Spinal cord (tissue), 10 donors: Measurements from ENCODE around the gene PDCL2. TPM values are rescaled to one million over a fixed set of nuclear protein-coding genes. Genes with fewer than 3 reads are reported as not detected.
"Not testable (repeated sequence)": the region's sequence is repeated elsewhere in the genome, so short reads cannot be mapped to it uniquely, and the experiment has no call there.

ENCODE experiments used
- DNase-seq, 6 donors: peaks; one replicate each; pipeline versions ENCODE4 v3.0.0 to v3.0.0-alpha.2; 2013 to 2015; ENCODE audit warnings: low spot score in 6 of 6, low read depth in 4 of 6
- H3K27ac ChIP-seq: one replicate; pipeline ENCODE4 v1.5.1; 2013; ENCODE audit warnings: low read depth, low read length, control low read depth
- H3K27me3 ChIP-seq: one replicate; pipeline ENCODE4 v1.6.1; 2013; ENCODE audit warnings: low read length; ENCODE audit not compliant: control insufficient read depth, insufficient read depth
- H3K36me3 ChIP-seq: one replicate; pipeline ENCODE4 v1.6.1; 2013; ENCODE audit warnings: low read length; ENCODE audit not compliant: control insufficient read depth, insufficient read depth
- H3K4me1 ChIP-seq: one replicate; pipeline ENCODE4 v1.6.1; 2013; ENCODE audit warnings: low read length; ENCODE audit not compliant: control insufficient read depth, insufficient read depth
- H3K4me3 ChIP-seq: one replicate; pipeline ENCODE4 v1.5.1; 2013; ENCODE audit warnings: low read depth, low read length, control low read depth
- H3K9me3 ChIP-seq: one replicate; pipeline ENCODE4 v1.6.1; 2013; ENCODE audit warnings: low read length; ENCODE audit not compliant: control insufficient read depth, insufficient read depth
- WGBS: methylation state at CpG from one replicate; pipeline ENCODE4 v1.1.5; 2013; ENCODE audit warnings: missing lambda C conversion rate; ENCODE audit not compliant: insufficient coverage; 5-methylcytosine and 5-hydroxymethylcytosine counted together
- polyA plus RNA-seq, 2 donors: library from polyadenylated mRNA; unstranded; fragments of 120-200 nt; gene quantifications; one replicate each; pipeline ENCODE4 v1.2.1, GENCODE V29; 2013; ENCODE audit not compliant: insufficient read length in 2 of 2
- total RNA-seq, 2 donors: library from RNA; depleted of rRNA in 1 of 2; stranded (reverse); fragments of 120-200 nt in 1 of 2; fragments of >200 nt in 1 of 2; gene quantifications; one replicate each; pipeline versions ENCODE4 v1.2.3 to v1.2.4, GENCODE V29; 2013 to 2014
- donor health status: healthy.

The PDCL2 gene
- total and polyA plus RNA-seq, 4 donors: not detected

DNA sequence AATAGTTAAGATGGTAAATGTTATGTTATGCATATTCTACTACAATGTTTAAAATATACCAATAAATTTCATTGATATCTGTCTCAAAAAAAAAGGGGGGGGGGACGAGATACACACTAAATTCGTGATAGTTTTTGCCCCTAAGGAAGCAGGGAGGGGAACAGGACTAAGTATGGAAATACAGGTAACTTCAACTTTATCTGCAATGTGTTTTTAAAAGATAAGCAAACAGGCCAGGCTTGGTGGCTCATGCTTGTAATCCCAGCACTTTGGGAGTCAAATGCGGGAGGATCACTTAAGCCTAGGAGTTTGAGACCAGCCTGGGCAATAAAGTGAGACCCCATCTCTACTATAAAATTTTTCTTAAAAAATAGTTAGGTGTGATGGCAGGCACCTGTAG is 31.9 kb downstream of the PDCL2 start:
- Histone ChIP-seq H3K27ac (no peak overlapping the region), H3K27me3 (no peaks in the 10 kb centered on the region), H3K4me1 (no peaks in the 10 kb centered on the region), H3K9me3 (no peaks in the 10 kb centered on the region), H3K4me3 (no peak overlapping the region), H3K36me3 (no peaks in the 10 kb centered on the region)
- no CpG with 5 or more reads among the region's 3 CpGs for WGBS
- DNase-seq: no peak

DNA sequence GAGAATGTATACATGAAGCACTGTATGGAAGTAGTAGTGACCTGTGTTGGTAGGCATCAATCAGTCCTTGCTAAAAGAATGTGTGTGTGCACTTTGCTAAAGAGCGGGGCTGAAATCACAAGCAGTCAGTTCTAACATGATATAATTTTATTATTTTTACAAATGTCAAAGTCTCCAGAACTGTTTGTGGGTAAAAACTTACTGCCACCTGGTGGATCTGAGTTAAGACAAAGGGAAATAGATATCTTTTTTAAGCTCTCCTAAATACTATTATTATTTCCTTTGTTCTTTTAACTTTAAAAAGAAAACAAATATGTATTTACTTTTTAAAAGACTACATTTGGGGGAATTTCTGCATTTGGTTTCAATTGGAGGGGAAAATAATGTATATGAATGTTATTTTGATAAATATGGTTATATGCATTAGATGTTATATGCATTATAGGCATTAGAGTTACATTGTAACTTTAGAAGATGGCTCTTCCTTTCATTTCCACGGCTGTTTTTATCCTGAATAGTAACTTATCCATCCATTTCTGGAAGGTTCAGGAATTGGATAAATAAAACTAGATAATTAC is 37.5 kb downstream of the PDCL2 start:
- peak in 3 of 6 donors; percentile 15 to 74 (median 33) for DNase-seq
- no peaks in the 10 kb centered on the region for H3K9me3 ChIP-seq
- WGBS: no CpG with 5 or more reads among the region's 2 CpGs

DNA sequence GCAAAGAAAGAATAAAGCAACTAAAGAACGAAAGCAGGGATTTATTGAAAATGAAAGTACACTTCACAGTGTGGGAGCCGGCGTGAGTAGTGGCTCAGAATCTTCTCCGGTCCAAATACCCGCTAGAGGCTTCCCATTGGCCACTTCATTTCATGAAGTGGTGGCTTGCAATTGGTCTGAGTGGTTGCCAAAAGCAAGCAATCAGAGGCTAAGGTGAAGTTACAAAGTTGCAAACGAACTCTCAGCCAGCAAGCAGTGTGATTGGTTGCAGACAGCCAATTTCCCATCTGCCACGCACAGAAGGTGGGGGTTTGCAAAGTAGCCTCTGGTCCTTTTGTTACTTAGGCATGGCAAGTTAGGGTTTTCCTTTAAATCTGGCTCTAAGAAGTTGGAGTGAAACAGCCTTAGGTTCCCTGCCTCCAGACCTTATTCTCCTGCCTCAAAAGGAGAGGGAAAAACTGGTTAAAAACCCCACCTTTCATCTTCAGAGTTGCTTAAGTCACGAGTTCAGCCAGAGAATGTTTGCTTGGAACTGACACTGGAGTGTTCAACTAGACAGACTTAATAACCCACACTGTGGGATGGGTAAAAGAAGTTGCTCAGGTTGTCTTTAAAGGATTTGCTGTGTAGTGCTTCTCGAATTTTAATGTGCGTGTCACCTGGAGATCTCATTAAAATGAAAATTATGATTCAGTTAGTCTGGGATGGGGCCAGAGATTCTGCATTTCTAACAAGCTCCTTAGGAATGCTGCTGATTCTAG is 38.4 kb downstream of the PDCL2 start:
- H3K9me3 ChIP-seq: no peaks in the 10 kb centered on the region
- H3K36me3 ChIP-seq: no peaks in the 10 kb centered on the region
- peak in 1 of 6 donors; percentile 38 for DNase-seq
- no peak overlapping the region for H3K4me3 ChIP-seq
- no peak overlapping the region for H3K27ac ChIP-seq
- 82% methylated on average over 5 of the region's 10 CpGs for WGBS
- no peaks in the 10 kb centered on the region for H3K4me1 ChIP-seq
- no peaks in the 10 kb centered on the region for H3K27me3 ChIP-seq

More for the DNA sequence above, 37.5 kb downstream of the PDCL2 start:
- Histone ChIP-seq H3K4me1 (no peaks in the 10 kb centered on the region), H3K27me3 (no peaks in the 10 kb centered on the region), H3K36me3 (no peaks in the 10 kb centered on the region), H3K27ac (no peak overlapping the region), H3K4me3 (no peak overlapping the region)

- H3K4me3 ChIP-seq, H3K4me1 ChIP-seq, H3K36me3 ChIP-seq, DNase-seq, H3K27ac ChIP-seq, H3K9me3 ChIP-seq, H3K27me3 ChIP-seq: not testable (repeated sequence)
- WGBS: 93% methylated on average over 3 of the region's 6 CpGs
Observed at GRCh38 chr4:55551964-55552363, 40.1 kb downstream of the PDCL2 start.

DNA sequence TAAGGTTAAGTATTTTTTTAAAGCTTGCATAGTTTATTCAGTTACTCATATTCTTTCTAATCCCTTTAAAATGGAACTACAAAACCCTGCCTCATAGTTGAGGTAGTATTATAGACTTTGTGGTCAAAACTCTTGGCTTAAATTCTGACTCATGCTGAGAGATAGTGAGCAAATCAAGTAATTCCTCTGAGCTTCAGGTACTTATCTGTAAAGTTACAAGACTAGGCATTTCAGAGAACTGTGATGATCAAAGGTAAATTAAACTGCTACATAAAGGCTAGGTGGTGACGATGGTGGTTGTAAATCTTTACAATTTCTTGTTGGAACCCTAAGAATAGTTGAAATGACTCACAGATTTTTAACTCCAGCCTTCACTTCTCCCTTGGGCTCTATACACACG is 42.2 kb downstream of the PDCL2 start:
- Histone ChIP-seq H3K27ac (no peak overlapping the region), H3K27me3 (no peaks in the 10 kb centered on the region), H3K4me1 (no peaks in the 10 kb centered on the region), H3K9me3 (no peaks in the 10 kb centered on the region), H3K4me3 (no peak overlapping the region), H3K36me3 (no peaks in the 10 kb centered on the region)
- WGBS: no CpG with 5 or more reads among the region's 2 CpGs
- DNase-seq: no peak

DNA sequence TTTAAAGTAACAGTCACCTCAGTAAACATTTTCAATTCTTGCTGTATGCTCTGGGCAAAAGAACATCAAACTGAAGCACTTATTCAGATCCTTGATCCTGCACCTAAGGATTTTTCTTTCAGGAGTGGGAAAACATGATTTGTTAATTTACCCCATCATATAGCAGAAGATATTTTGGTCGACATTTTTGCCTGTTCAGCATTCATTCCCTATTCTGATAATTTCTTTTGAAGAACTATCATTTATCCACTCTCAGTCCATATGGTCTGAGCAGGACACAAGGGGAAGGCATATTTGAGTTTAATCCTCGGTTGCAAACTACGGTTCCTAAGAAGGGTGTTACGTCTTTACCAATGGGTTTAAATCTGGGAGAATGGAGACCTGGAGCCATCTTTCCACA is 44.1 kb downstream of the PDCL2 start:
- Histone ChIP-seq H3K36me3 (no peaks in the 10 kb centered on the region), H3K4me1 (no peaks in the 10 kb centered on the region), H3K27ac (peak overlapping the region; percentile 96), H3K4me3 (peak overlapping the region; percentile 84), H3K9me3 (no peaks in the 10 kb centered on the region), H3K27me3 (no peaks in the 10 kb centered on the region)
- WGBS: 50% methylated on average over 2 of the region's 4 CpGs
- peak in 1 of 6 donors; percentile 6 for DNase-seq

GRCh38 chr4:55547466-55547770 is 44.6 kb downstream of the PDCL2 start:
- DNase-seq: peak in 3 of 6 donors; percentile 19 to 87 (median 72)
- H3K36me3 ChIP-seq: no peaks in the 10 kb centered on the region
- H3K4me3 ChIP-seq: peak overlapping the region; percentile 84
- no peaks in the 10 kb centered on the region for H3K9me3 ChIP-seq
- no peaks in the 10 kb centered on the region for H3K4me1 ChIP-seq
- H3K27me3 ChIP-seq: no peaks in the 10 kb centered on the region
- WGBS: 0% methylated on average over 5 of the region's 10 CpGs
- H3K27ac ChIP-seq: peak overlapping the region; percentile 96

DNA sequence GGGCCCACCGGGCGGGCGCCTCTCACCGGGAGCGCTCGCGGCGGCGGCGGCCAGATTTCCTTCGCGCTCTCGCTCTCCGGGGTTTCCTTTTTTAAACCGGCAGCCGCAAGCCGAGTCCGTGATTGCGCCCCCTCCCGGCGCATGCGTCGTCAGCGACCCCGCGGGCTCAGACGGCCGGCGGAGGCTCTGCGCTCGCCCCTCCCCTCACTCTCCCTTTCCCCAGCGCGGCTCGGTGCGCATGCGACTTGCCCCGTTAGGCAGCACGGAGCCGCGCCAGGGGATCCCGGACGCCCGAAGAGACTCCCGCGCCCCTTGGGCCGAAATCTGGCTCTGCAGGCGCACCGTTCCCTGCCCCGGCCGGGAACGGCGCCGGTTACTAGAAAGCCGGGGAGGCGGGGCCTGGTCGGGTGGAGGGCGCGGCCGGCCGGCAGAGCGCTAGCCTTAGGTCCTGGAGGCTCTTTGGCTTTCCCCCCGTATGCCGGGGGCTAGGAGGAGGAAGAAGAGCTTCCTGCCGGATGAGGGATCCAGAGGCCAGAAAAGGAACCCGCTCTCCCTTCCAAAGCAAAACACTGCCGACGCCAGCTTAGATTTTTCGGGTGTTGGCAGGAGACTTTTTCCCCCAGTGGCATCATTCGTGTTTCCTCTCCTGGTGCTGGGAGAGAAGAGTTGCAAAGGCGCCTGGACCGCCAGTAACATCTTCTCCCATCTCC is 45.1 kb downstream of the PDCL2 start, which contains the start of gene CLOCK:
TSS of gene CLOCK (minus strand) at position 154 of the 710 bp plus-strand sequence. CDS start 64,124 bp downstream, outside the sequence.
- Histone ChIP-seq H3K4me3 (peak within 1 kb of the TSS; percentile 84), H3K4me1 (no peaks in the 10 kb centered on the region), H3K27me3 (no peaks in the 10 kb centered on the region), H3K36me3 (no peaks in the 10 kb centered on the region), H3K27ac (peak within 1 kb of the TSS; percentile 96), H3K9me3 (no peaks in the 10 kb centered on the region)
- DNase-seq: peak; percentile 81 to 97 (median 86)
- WGBS: under 1% methylated on average over 63 of the region's 71 CpGs

- Histone ChIP-seq H3K36me3 (no peaks in the 10 kb centered on the region), H3K4me3 (peak overlapping the region; percentile 84), H3K27ac (peak overlapping the region; percentile 96), H3K27me3 (no peaks in the 10 kb centered on the region), H3K9me3 (no peaks in the 10 kb centered on the region), H3K4me1 (no peaks in the 10 kb centered on the region)
- no peak for DNase-seq
- 0% methylated on average over 15 of the region's 16 CpGs for WGBS
Observed at GRCh38 chr4:55546506-55546755, 45.6 kb downstream of the PDCL2 start.
